EH (cell line): Measurements from ENCODE around the gene SLC5A6.

Experiments
- DNase-seq: peaks from one replicate; pipeline ENCODE4 v3.0.0-alpha.2; 2015; ENCODE audit warnings: low read depth

SLC5A6 gene

GRCh38 chr2:27174638-27175037 is 37.4 kb downstream of the SLC5A6 start:
- DNase-seq: peak; percentile 29

GRCh38 chr2:27171351-27171848 is 40.7 kb downstream of the SLC5A6 start:
- no peak for DNase-seq

GRCh38 chr2:27170581-27171337 is 41.3 kb downstream of the SLC5A6 start:
- no peak for DNase-seq

GRCh38 chr2:27164960-27165763 is 46.9 kb downstream of the SLC5A6 start:
- no peak for DNase-seq

- DNase-seq: peak; percentile 55
These were observed 49.6 kb downstream of the SLC5A6 start for GRCh38 chr2:27162151-27163121.

- no peak for DNase-seq
These were observed 51.9 kb downstream of the SLC5A6 start for GRCh38 chr2:27160191-27160590.

- DNase-seq: no peak
These were observed 52.8 kb downstream of the SLC5A6 start for GRCh38 chr2:27159271-27159670.

GRCh38 chr2:27158468-27158867 is 53.6 kb downstream of the SLC5A6 start:
- no peak for DNase-seq

GRCh38 chr2:27155069-27155520 is 57.0 kb downstream of the SLC5A6 start:
- no peak for DNase-seq

- DNase-seq: no peak
These were observed 57.6 kb downstream of the SLC5A6 start for GRCh38 chr2:27154488-27154887.

GRCh38 chr2:27152796-27153464 is 59.1 kb downstream of the SLC5A6 start:
- DNase-seq: peak; percentile 58

- DNase-seq: no peak
These were observed 59.8 kb downstream of the SLC5A6 start for GRCh38 chr2:27152102-27152795.

GRCh38 chr2:27150639-27151230 is 61.3 kb downstream of the SLC5A6 start:
- no peak for DNase-seq
